Right forelimb (tissue), 1 donor: ENCODE results near the gene PECR.
"Not testable (repeated sequence)": the region's sequence is repeated elsewhere in the genome, so short reads cannot be mapped to it uniquely, and the experiment has no call there.

ENCODE experiments used
- DNase-seq: peaks from one replicate; pipeline ENCODE4 v3.0.0-alpha.2; 2018

PECR gene

GRCh38 chr2:216021768-216022565 lies 59.6 kb downstream of the PECR start:
- DNase-seq: no peak

- no peak for DNase-seq
These were observed 62.9 kb downstream of the PECR start for GRCh38 chr2:216018709-216019108.

DNA sequence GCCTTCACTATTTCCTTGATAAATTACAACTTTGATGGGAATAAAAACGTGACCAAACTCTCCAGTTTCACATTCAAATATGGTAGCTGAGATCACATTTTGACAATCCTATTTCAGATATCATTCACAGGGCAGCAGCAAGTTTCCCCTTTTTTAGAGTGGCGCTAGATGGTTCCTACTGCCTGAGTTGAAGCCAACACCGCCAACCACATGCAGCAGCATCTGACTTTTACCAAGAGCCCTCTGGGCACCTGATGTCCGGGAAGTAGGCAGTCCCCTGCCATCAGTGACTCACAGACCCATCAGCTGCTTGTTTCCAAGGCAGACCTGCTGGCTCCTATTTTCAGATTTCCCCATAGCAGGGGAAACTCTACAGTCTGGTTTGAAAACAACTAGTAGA lies 64.2 kb downstream of the PECR start:
- no peak for DNase-seq

GRCh38 chr2:216016581-216016980 lies 65.0 kb downstream of the PECR start:
- DNase-seq: no peak

GRCh38 chr2:216015722-216016464 lies 65.7 kb downstream of the PECR start:
- DNase-seq: no peak

GRCh38 chr2:216014986-216015385 lies 66.6 kb downstream of the PECR start:
- DNase-seq: no peak

DNA sequence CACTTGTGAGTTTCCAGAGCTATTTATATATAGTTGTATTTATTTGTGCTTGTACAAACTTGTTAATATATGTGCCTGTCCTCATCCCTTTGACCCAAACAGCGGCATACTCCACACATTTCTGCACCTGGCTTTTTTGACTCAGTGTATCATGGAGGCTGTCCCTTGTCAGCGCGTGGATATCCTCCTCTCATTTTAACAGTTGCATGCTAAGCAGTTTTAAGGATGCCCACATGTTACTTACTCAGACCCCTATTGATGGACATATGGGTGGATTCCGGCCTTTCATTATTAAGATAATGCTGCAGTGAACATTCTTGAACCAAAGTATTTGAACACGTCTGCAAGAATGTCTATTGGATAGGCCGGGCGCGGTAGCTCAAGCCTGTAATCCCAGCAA lies 67.6 kb downstream of the PECR start:
- DNase-seq: no peak

GRCh38 chr2:216013080-216013909 lies 68.3 kb downstream of the PECR start, which contains the start of gene MREG:
TSS of gene MREG (minus strand) at chr2:216013551. CDS start at chr2:216013327, 224 bp downstream.
- DNase-seq: peak; percentile 85

GRCh38 chr2:216012830-216013079 lies 68.9 kb downstream of the PECR start:
- no peak for DNase-seq

GRCh38 chr2:216012133-216012829 lies 69.3 kb downstream of the PECR start:
- no peak for DNase-seq

- DNase-seq: not testable (repeated sequence)
These were observed 72.4 kb downstream of the PECR start for GRCh38 chr2:216009215-216009614.

GRCh38 chr2:216008387-216008786 lies 73.2 kb downstream of the PECR start:
- no peak for DNase-seq

DNA sequence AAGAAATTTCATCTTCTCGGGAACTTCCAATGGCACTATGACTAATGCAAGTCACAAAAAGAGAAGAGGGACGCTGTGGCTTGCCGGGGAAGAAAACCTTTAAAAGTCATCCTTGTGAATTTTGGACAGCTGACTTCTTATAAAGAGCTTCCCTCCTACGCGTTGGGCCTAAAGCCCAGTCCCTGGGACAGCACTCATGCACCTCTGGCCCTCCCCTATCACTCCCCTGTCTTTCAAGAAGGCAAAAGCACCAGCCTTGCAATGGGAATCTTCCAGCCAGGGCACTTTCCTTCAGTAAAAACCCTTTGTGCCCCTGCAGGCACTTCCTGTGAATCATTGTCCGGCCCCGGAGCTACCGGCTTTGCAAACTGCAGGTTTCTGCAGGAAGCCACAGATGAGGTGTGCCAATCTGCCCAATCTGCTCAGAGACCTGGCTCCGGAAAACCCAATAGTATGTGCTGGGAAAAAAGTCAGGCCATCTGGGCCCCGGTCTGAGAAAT lies 75.4 kb downstream of the PECR start:
- DNase-seq: no peak

DNA sequence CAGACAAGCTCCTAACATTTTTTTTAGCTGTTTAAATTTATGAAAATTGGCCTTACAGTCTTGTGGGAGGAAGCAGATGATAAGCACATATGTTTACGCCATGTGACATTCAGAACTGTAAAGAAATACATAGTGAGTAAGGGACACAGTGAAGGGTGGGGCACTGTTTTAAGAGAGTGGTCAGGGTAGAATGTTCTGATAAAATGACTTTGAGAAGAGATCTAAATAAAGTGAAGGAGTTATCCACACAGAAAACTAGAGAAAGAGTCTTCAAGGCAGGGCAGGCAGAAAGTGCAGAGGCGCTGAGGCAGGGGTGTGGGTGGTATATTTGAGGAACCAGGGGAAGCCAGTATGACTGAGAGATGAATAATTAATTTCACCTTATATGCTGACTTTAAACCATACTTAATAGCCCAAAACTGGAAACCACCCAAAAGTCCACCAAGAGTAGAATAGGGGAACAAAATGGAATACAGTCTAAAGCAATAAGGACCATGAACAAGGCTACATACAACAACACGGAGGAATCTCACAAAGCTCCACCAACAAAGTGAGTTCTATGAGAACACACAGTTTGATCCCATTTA lies 76.8 kb downstream of the PECR start:
- DNase-seq: no peak

DNA sequence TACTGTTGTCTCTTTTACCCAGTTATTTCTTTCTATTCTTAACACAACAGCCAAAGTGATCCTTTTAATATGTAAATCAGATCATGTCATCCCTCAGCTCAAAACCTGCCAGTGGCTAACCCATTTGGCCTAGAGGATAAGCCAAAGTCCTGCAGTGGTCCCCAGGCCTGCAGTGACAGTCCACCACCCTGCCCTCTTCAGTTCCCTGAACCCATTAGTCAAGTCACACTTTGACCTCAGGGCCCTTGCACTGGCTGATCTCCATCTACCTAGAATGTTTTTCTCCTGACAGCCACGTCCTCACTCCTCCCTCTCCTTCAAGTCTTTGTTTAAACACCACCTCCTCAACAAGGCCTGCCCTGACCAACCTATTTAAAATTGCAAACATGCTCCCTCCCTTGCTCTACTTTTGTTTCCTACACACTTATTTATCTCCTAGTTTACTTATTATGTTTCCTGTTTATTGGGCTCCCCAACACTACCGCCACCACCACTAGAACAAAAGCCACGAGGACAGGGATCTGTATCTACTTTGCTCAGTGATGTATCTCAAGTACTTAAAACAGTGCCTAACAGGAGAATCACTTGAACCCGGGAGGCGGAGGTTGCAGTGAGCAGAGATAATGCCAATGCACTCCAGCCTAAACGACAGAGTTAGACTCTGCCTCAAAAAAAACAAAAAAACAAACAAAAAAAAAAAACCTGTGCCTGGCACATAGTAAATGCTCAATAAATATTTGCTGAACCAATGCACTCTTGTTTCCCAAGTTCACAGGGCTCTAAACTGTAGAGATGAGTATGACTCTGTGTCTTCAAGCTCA lies 77.5 kb downstream of the PECR start:
- DNase-seq: no peak

GRCh38 chr2:216002693-216003092 lies 78.9 kb downstream of the PECR start:
- no peak for DNase-seq

DNA sequence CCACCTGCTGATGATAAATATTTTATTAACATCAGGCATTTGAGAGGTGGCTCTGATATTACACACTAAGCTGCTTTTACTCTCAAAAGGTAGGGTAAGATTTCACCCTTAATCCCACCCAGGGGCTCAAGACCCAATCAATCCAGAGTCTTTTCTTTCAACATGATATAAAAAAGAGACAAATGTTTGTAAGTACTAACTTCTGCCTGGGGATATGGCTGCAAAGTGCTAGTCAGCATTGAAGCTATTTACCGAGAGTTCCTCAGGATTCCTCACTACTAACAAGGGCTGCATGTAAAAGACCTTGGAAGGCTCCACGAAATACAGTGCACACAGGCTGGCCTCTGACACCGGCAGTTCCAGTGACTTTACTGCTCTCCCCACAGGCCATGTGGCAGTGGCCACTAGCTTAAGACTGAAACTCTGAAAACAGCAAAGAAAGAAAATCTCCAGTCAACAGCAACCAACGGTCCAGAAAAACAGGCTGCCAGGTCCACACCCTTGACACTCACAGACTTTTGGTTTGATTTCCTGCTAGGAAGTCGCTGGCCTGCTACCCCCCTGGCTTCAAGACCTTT lies 79.4 kb downstream of the PECR start:
- no peak for DNase-seq

- no peak for DNase-seq
These were observed 80.2 kb downstream of the PECR start for GRCh38 chr2:216001216-216002100.

- no peak for DNase-seq
These were observed 83.0 kb downstream of the PECR start for GRCh38 chr2:215998636-215999035.

DNA sequence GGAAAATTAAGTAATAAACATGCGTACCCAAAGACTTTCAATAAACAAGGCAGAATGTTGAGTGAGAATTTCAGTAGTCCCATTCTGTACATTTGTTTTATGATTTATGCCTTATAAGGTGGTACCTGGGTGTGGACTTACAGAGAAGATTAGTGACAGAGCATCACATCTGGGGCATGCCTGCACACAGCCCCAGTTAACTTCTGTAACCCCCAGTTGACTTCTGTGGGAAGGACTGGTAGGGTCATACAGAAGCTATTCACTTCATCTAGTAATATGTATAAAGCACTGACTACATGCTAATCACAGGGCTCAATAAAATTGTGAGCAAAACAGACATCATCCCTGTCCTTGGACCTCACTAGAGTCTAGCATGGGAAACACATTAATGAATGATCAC lies 84.4 kb downstream of the PECR start:
- no peak for DNase-seq
